Measurements from ENCODE around the gene KCNQ1.

Gene KCNQ1

DNA sequence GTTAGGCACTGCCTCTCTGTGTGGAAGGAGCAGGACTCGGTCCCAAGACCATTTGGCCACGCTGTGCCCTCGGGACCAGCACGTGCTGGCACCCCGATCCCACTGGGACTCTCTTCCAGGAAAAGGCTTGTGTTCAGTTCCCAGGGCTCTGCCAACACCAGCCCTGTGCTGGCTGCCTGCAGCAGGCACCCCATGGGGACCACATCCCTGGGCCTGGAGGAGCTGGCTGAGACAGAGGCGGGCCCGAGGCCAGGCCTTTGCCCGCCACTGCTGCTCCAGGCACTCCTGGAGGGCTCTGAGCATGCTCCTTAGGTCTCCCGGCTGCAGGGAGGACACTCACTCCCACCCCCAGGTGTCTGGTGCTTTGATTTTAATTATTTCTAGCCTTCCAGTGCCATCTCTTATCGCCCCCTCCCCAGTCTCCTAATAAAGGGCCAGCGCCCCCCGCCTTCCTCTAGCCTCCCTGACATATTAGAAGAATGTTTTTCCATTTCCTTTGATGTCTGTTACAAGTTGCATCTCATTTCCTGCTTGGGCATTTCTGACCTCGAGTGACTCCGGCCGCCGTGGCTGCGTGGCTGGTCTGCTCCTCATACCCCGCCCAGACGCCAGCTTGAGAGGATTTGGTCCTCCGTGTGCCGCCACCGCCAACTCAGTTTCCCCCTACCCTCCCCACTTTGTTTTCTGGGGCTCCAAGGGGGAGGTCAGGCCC is 426.3 kb downstream of the KCNQ1 start:
- TF ChIP-seq, protein P1, sequence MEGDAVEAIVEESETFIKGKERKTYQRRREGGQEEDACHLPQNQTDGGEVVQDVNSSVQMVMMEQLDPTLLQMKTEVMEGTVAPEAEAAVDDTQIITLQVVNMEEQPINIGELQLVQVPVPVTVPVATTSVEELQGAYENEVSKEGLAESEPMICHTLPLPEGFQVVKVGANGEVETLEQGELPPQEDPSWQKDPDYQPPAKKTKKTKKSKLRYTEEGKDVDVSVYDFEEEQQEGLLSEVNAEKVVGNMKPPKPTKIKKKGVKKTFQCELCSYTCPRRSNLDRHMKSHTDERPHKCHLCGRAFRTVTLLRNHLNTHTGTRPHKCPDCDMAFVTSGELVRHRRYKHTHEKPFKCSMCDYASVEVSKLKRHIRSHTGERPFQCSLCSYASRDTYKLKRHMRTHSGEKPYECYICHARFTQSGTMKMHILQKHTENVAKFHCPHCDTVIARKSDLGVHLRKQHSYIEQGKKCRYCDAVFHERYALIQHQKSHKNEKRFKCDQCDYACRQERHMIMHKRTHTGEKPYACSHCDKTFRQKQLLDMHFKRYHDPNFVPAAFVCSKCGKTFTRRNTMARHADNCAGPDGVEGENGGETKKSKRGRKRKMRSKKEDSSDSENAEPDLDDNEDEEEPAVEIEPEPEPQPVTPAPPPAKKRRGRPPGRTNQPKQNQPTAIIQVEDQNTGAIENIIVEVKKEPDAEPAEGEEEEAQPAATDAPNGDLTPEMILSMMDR (conservative IDR thresholded peaks at IDR 0.05), result no peak
- no peak overlapping the region for H3K27ac ChIP-seq

- TF ChIP-seq, protein P1 (conservative IDR thresholded peaks at IDR 0.05), result no peak
- no peak overlapping the region for H3K27ac ChIP-seq
These were observed 430.2 kb downstream of the KCNQ1 start for GRCh38 chr11:2874963-2875362.

- TF ChIP-seq, protein P1 (conservative IDR thresholded peaks at IDR 0.05), result no peak
- H3K27ac ChIP-seq, result no peak overlapping the region
These were observed 432.7 kb downstream of the KCNQ1 start for GRCh38 chr11:2877474-2877873.

GRCh38 chr11:2878782-2879181 is 434.0 kb downstream of the KCNQ1 start:
- H3K27ac ChIP-seq, result no peak overlapping the region
- TF ChIP-seq, protein P1 (conservative IDR thresholded peaks at IDR 0.05), result no peak

DNA sequence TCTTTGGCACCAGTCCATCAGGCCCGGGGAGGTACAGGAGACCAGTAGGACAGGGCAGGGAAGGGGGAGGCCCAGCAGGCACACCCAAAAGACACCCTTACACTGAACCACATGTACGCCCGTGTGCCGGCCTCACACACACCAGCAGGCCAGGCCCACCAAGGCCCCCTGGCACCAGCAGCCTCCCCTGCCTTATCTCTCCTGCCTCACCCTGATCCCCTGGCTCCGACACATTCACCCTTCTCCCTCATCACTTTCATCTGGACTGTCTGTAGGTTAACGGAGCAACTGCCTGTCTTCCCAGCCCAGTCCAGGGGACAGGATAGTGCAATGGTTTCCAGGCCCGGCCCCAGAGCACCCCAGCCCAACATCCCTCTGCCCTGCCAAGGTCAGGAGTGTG is 435.8 kb downstream of the KCNQ1 start:
- no peak overlapping the region for H3K27ac ChIP-seq
- TF ChIP-seq, protein P1 (conservative IDR thresholded peaks at IDR 0.05), result no peak

- H3K27ac ChIP-seq, result no peak overlapping the region
- TF ChIP-seq, protein P1 (conservative IDR thresholded peaks at IDR 0.05), result no peak
These were observed 436.5 kb downstream of the KCNQ1 start for GRCh38 chr11:2881076-2881980.

DNA sequence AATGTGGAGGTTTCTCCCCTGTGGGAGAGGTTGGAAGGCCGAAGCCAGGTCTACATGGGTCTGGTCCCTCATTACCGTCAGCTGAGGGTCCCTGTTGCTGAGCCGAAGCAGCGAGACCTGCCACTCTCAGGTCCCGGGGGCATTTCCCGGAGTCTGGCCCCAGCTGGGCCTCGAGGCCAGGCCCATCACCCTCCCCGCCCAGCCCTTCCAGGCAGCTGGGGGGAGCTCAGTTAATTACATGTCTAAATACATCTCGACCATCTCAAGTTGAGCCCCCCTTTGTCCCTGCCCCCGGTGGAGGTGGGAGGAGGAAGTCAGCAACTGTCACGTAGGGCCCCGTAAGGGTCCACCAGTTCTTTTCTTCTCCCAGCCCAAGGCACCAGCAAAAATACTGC is 437.2 kb downstream of the KCNQ1 start:
- TF ChIP-seq, protein P1 (conservative IDR thresholded peaks at IDR 0.05), result no peak

More for the DNA sequence above, 437.2 kb downstream of the KCNQ1 start:
- H3K27ac ChIP-seq, result no peak overlapping the region

All from VCaP (cell line).